Breast epithelium (tissue), 3 donors: ENCODE results near the gene SYT5.

Experiments used
- CTCF ChIP-seq, 3 donors: fragments of 450-650 bp; IDR thresholded peaks; one replicate each; pipeline ENCODE4 v1.5.1; 2016 to 2017; ENCODE audit warnings: antibody characterized with exemption in 3 of 3, mild to moderate bottlenecking in 3 of 3, moderate library complexity in 3 of 3
- POLR2AphosphoS5 ChIP-seq, 3 donors: sonication (generic); formaldehyde crosslinking; IDR thresholded peaks; one replicate each; pipeline ENCODE4 v1.6.1; 2017; ENCODE audit warnings: antibody characterized with exemption in 3 of 3

GRCh38 chr19:55146078-55146704, 33.9 kb downstream of the SYT5 start:
- TF ChIP-seq CTCF (IDR thresholded peaks at IDR 0.05): no peak
- TF ChIP-seq POLR2AphosphoS5 (IDR thresholded peaks at IDR 0.05): no peak
